HL-60 (cell line): ENCODE data around the gene HOMER1.

ENCODE experiments used
- DNase-seq, 2 experiments: peaks; one replicate each; pipeline ENCODE4 v3.0.0-alpha.2; 2010 to 2020; ENCODE audit warnings: low read depth in 1 of 2, low spot score in 1 of 2
- H3K27ac ChIP-seq: fragments of 250-450 bp; sonication (Bioruptor Pico); replicated peaks from 2 replicates; pipeline ENCODE4 v1.5.1; 2020; ENCODE audit warnings: mild to moderate bottlenecking, moderate library complexity
- H3K27me3 ChIP-seq: fragments of 250-450 bp; sonication (Bioruptor Pico); 2 replicates; pipeline ENCODE4 v1.5.1; 2021; ENCODE audit warnings: mild to moderate bottlenecking, moderate library complexity; ENCODE audit not compliant: insufficient read depth, poor library complexity, severe bottlenecking
- H3K4me3 ChIP-seq: replicated peaks from 2 replicates; pipeline ENCODE4 v1.5.1; 2011; ENCODE audit warnings: mild to moderate bottlenecking, control low read depth, low read length; ENCODE audit not compliant: insufficient read depth
- CTCF ChIP-seq: IDR thresholded peaks from one replicate; pipeline ENCODE4 v1.5.1; 2011; ENCODE audit warnings: low read length, control low read depth, inconsistent platforms; ENCODE audit not compliant: insufficient read depth
- GABPA ChIP-seq: IDR thresholded peaks from 2 replicates; pipeline ENCODE4 v1.6.1; 2012; ENCODE audit warnings: low read depth
- POLR2AphosphoS5 ChIP-seq: IDR thresholded peaks from 2 replicates; pipeline ENCODE4 v1.6.1; 2012; ENCODE audit warnings: low read depth
- REST ChIP-seq: IDR thresholded peaks from 2 replicates; pipeline ENCODE4 v1.6.1; 2012; ENCODE audit warnings: low read depth; ENCODE audit not compliant: insufficient replicate concordance
- SPI1 ChIP-seq: IDR thresholded peaks from 2 replicates; pipeline ENCODE4 v1.6.1; 2012; ENCODE audit warnings: low read depth, mild to moderate bottlenecking, borderline replicate concordance

Gene HOMER1

GRCh38 chr5:79397080-79397479 lies 116.9 kb downstream of the HOMER1 start:
- no peak for DNase-seq
- Histone ChIP-seq H3K27ac (no peak overlapping the region), H3K4me3 (no peak overlapping the region), H3K27me3 (no peaks in the 10 kb centered on the region)
- no peak for TF ChIP-seq SPI1
- TF ChIP-seq CTCF, result no peak
- TF ChIP-seq GABPA, result no peak
- TF ChIP-seq REST, result no peak
- TF ChIP-seq POLR2AphosphoS5, result no peak

GRCh38 chr5:79396265-79396664 lies 117.7 kb downstream of the HOMER1 start:
- Histone ChIP-seq H3K4me3 (no peak overlapping the region), H3K27ac (no peak overlapping the region), H3K27me3 (no peaks in the 10 kb centered on the region)
- DNase-seq, result no peak
- TF ChIP-seq GABPA (no peak), POLR2AphosphoS5 (no peak), SPI1 (no peak), CTCF (no peak), REST (no peak)

GRCh38 chr5:79395296-79395695 lies 118.6 kb downstream of the HOMER1 start:
- H3K4me3 ChIP-seq, result no peak overlapping the region
- H3K27me3 ChIP-seq, result no peaks in the 10 kb centered on the region
- H3K27ac ChIP-seq, result no peak overlapping the region
- no peak for DNase-seq
- no peak for TF ChIP-seq POLR2AphosphoS5
- no peak for TF ChIP-seq SPI1
- no peak for TF ChIP-seq CTCF
- no peak for TF ChIP-seq GABPA
- TF ChIP-seq REST, result no peak
